Left renal cortex interstitium (tissue), 4 donors: Measurements from ENCODE around the gene TGFBR3. TPM values are rescaled to one million over a fixed set of nuclear protein-coding genes. Genes with fewer than 3 reads are reported as not detected.
A peak's percentile ranks its signal among the peaks of the same experiment; 100 is the strongest.
"Not testable (repeated sequence)": the region's sequence is repeated elsewhere in the genome, so short reads cannot be mapped to it uniquely, and the experiment has no call there.

ENCODE experiments used
- DNase-seq, 4 donors: peaks; one replicate each; pipeline ENCODE4 v3.0.0-alpha.2; 2013; ENCODE audit warnings: low read depth in 4 of 4, low spot score in 2 of 4, missing footprints in 1 of 4
- polyA plus RNA-seq, 4 donors: library from polyadenylated mRNA; unstranded; fragments of 120-200 nt; gene quantifications; one replicate each; pipeline ENCODE4 v1.2.1, GENCODE V29; 2013; ENCODE audit not compliant: insufficient read length in 4 of 4

Gene TGFBR3
- polyA plus RNA-seq, 4 donors: 99.1 to 118 (median 110) TPM

DNA sequence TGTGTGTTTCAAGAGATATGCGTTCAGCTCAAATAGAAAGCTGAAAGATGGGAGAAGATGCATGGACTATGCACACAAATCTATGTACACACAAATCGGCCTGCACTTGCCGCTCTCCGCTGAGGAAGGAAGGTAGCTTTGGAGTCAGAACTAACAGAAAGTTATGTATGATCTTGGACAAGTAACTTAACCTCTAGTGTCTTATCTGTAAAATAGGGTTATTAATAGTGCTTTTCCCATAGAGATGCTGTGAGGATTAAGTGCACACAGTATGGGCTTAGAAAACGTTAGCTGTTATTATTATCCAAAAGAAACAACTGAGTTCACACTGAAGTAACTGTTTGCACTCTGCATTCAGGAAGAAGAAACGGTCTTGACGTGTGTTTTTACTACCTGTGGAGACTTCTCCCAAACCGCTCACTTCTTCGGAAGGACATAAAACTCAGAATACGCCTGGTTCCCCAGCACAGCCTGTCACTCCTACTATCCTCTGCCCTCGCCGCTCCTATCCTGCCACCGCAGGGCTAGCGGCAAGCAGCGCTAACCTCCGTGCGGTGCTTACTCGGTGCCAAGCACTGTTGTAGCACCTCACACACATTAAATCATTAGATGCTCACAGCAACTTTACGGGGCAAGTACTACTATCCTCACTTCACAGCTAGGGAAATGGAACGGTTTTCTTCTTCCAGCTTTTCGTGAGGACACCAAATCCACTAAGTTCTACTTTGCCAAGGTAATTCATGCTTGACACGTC, 1.3 kb downstream of the TGFBR3 start:
- DNase-seq: peak in 2 of 4 donors; percentile 27 to 32

DNA sequence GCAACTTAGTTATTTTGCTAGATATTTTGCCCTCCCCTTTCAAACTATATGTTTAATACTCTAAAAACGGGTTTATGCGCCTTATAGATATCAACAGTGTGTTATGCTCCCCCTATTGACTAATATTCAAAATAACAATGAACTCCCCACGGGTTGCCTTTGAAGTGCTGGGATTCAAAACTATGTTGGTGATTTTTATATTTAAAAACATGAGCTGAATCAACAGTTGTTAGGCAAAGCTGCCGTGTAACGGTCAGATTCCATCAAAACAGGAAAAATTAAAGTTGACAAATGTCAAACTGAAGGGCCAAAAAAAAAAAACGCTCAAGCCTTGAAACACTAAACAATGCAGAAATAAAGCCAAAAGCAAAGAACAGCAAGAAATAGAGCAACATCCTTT, 2.5 kb downstream of the TGFBR3 start:
- DNase-seq: no peak

DNA sequence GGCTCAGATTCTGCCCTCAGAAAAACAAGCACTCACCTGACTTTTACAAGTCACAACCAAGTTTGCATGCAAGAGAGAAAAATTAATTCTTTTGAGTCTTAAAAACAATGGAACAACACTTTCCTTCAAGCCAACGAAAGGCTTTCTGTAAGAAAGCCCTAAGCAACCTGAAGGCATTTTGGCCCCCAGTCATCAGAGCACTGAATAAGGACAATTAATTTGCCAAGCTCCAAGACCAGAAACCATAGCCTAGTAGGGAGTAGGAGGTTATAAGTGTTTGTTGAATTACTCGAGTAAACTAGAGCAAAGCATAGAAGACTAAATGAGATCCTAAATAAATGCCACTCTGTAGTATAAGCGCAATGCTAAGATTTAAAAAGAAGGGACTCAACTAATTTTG, 4.7 kb downstream of the TGFBR3 start:
- DNase-seq: no peak

DNA sequence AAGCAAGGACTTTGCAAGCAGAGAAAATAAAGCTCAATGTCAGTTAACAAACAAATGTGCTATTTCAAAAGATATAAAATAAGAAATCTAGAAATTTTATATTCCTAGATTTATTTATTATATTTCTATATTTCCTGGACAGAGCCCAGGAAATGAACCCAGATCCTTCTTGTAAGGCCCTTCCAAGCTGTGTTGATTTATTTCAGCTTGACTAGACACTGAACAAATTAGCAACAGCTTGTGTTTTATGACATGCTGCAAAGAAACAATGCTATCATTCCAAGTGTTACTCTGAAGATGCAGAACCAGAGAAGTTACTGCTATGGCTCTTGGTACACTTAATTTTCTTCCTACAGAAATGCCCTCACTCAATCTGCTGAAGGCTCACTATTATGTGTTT, 6.2 kb downstream of the TGFBR3 start:
- peak in 1 of 4 donors; percentile 36 for DNase-seq

DNA sequence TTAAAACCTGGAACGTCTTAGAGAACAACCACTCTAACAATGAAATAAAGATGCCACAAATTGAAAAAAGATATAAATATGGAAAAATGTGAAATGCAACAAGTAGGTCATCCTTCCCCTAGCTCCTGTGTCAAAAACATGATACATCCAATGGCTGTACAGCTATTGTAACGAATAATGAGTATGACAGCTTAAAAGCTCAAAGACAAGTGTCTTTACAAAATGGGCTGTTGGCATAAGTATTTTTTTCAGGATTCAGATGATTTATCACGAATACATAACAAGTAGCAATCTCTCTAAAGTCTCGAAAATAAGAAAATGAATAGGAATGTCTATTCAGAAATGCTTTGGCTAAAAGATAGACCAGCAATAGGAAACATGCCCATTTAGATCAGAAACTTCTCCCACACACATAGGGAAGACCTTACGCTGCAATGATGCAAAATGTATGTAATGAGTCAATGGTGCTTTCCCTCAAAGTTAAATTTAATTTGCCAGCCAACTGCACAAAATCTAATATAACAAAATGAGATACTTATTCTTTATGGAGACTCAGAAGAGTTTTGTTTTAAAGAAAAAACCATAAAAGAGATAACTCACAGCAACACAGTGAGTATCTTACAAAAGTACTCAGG, 8.3 kb downstream of the TGFBR3 start:
- no peak for DNase-seq

DNA sequence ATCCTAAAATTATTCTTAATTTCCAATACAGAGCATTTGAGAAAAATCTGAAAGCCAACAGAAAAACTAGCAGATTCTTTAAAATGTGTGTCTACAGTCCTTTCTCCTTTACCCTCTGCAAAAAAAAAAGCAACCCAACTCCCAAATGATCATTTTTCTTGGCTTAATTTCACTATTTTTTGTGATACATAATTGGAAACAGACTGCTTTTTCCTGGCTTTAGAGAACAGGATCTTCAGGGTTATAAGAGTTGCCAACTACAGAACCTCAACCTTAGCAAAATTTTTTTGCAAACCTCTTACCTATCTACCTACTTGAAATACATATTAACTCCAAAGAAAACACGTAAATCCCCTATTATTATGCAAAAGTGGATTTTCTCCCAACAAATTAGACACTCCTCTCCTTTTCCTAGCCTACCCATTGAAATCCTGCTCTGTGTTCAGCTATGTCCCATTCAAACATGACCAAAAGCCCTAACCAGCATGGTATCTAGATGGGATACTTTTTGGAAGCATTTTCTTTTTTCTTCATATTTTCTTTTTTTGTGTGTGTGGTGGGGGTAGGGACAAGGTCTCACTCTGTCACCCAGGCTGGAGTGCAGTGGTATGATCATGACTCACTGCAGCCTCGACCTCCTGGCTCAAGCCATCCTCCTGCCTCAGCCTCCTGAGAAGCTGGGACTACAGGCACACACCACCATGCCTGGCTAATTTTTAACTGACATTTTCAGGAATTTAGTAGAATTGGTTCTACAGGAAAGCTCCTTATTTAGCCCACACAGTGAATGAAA, 9.0 kb downstream of the TGFBR3 start:
- no peak for DNase-seq

DNA sequence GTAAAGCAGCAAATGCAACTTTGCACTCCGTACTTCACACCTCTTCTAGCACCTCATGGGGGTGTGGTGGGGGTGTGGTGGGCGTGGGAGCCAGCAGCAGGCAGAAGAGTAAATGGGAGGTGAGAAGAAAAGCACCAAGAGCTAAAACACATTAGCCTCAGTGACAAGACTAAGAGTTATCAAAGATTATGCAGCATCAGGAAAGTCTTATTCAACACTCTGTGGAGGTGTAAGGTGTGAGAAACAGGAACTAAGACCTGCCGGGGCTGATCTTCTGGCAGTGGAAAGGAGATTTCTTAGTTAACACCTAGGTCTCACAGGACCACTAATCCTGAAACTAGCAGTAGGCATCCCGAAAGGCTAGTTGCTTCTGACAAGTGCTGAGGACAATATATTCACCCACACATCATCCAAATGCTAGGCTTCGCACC, 9.9 kb downstream of the TGFBR3 start:
- DNase-seq: no peak

DNA sequence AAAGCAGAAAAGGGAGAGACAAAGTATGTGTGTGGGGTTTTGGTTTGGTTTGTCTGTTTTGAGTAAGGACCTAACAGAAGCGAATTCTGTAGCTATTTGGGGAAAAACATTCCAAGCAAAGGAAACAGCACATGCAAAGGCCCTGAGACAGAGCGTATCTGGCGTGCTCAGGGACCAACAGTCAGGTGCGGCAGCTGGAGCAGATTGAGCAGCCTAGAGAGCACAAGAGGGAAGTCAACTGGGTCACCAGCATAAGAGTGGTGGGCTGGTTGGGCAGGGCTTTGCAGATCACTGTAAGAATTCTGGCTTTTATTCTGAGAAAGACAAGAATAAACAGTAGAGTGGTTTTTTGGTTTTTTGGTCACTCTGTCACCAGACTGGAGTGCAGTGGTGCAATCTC, 11.8 kb downstream of the TGFBR3 start:
- DNase-seq: no peak

DNA sequence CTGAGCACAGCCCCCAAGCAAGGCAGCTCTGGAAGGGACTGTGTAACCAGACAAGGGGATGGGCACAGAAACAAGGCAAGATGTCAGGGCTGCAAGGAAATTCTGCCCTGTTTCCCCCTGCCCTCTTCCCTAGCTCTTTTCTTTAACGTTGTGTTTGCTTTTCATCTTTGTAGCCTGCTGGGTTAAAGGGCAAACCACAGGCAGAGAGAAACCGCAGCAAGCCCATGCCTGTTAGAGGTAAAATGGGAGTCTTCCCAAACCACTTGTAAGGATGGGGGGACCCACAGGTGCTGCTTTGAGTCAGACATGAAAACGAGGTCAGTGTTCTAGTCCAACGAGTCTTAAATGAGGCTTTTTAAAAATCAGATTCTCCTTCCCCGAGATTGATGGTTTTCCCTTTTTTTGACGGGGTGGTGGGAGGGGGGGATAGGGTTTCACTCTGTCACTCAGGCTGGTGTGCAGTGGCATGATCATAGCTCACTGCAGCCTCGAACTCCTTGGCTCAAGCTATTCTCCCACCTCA, 13.3 kb downstream of the TGFBR3 start:
- no peak for DNase-seq

DNA sequence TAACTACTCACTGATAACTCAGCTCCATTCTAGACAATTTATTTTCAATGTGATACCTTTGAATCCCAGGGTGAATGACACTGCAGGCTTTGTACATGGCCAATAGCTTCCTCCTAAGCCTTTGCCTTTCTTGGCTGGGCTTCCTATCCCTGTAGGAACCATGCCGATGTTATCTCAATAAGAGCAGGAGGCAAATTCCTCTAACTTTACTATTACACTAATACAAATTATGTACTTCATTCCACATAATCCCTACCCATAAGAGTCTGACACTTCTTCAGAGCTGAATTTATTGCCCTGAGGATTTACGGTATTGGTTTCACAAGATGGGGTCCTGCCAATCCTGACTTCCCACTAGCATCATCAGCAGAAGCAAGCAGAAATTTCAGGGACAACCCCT, 14.0 kb downstream of the TGFBR3 start:
- DNase-seq: no peak

DNA sequence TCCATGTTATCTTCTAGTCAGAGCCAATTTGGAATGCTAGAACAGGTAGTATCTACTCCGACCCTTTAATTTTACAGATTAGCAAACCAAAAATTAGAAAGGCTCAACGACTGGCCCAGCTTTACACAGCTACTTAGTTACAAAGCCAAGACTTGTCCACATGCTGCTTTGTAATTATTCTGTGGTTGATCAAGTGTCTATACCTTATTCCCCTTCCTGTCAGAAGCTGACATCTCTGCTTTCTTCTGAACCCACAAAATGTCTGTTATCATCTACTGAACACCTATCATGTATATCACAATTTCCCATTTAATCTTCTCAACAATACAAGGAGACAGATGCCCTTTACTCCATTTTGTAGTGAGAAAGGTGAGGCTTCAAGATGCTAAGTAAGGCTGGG, 15.6 kb downstream of the TGFBR3 start:
- no peak for DNase-seq

DNA sequence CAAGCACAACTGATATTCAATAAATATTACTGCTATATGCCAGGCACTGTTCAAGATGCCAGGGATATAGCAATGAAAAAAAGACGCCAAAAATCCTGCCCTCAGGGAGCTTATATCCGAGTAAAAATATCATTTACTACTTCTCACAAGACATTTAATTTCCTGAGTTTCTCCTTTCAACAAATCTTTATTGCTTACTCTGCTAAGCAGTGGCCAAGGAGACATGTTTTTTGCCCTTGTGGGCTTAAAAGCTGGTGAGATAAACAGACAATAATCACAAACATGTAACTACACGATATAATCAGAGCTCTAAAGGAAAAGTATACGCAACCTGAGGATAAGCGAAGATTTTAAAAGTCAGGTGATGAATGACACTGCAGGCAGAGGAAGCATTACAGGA, 19.5 kb downstream of the TGFBR3 start:
- DNase-seq: no peak

DNA sequence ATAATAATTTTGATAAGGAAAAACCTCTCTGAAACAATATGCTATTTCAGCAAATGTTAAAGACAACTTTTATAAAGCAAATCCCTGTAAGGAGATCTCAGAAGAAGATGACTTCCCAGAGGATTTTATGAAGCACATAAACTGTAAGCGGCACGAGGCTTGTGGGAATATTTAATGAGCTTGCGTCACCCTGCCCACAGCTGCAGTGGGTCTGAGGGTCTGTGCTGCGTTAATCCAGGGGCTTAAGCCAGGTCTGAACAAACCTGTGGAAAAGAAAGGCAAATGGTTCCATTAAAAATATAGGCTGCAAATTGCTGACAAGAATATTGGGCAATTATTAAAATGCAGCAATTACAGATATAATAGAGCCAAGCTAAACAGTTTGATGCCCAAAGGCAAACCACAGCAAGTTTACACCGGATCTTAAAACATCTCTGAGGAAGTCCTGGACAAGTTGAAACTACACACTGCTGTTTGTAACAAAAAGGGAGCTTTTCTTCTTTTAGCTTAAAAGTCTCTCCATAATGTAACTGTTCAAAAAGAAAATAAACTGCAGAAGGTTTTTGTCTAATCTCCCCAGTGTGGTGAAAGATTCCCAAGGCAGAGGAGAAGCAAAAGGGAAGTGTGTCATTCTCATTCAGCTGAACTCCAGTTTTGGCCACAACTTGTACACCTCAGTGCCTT, 21.8 kb downstream of the TGFBR3 start:
- no peak for DNase-seq

DNA sequence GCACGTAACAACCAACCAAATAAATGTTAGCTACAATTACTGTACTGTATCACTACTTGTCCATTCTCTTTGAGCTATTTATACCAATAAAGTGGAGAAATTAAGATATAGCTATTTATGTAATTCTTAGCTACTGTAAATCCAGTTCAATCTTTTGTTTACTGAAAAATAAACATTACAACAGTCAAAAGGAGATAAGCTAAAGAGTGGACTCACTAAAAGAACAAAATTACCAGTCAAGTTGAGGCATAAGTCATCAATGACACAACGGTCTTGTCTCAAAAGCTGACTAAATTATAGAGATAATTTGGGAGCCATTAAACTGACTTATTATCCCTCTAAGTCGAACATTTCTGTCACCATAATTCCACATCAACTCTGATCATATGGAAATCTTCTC, 22.5 kb downstream of the TGFBR3 start:
- no peak for DNase-seq

DNA sequence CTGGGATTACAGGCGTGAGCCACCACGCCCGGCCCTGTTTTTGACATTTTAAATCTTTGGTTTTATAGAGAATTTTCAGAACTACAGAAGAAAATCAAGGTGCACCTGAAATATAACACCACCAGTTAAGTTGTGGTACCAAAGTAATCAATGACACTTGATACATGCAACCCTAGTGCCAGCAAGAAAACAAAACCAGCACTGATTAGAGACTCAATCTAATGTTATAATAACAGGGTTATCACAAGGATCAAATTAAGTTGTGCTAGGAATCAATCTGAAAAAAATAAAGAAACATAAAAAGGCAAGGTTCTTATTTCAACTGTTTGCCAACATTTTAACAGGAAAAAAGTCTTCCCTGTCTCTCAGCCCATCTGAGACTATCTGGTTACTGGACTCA, 23.8 kb downstream of the TGFBR3 start:
- no peak for DNase-seq

DNA sequence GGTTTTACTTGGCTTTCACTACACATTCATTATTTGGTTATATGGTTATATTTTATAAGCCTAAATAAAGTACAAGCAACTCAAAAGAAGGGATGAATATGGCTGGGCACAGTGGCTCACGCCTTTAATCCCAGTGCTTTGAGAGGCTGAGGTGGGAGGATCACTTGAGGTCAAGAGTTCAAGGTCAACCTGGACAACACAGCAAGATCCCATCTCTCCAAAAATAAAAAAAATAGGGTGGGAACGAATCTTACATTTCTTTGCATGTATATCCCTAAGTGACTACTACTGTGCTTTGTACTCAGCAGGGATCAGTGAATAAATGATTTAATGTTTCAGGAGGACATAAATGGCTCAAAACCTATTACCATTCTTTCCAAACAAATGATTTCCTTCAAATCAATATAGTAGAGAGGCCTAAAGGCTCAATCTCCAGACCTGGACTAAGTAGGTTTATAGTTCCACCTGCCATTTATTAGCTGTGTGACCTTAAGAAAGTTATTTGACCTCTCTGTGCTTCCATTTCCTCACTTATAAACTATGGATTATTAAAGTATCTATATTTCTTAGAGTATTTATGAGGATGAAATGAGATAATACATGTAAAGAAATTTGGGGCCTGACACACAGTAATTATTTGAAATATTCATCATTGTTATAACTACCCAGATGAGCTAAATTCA, 28.3 kb downstream of the TGFBR3 start:
- DNase-seq: no peak

DNA sequence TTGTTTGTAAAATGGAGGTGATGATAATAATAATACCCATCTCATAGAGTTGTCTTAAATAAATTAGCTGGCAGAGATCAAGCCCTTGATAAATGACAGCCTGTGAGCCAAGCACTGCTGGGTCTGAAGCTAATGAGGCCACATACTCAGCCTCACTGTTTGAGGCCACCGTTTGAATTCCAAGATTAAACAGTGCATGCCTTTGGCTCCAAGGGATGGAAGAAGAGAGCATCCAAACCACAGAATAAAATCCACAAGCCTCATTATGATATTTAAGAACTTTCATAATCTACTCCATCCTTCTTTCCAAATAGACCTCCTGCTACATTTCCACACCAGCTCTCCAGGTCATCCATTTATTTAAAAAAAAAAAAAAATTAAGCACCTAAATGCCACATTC, 29.0 kb downstream of the TGFBR3 start:
- DNase-seq: no peak

DNA sequence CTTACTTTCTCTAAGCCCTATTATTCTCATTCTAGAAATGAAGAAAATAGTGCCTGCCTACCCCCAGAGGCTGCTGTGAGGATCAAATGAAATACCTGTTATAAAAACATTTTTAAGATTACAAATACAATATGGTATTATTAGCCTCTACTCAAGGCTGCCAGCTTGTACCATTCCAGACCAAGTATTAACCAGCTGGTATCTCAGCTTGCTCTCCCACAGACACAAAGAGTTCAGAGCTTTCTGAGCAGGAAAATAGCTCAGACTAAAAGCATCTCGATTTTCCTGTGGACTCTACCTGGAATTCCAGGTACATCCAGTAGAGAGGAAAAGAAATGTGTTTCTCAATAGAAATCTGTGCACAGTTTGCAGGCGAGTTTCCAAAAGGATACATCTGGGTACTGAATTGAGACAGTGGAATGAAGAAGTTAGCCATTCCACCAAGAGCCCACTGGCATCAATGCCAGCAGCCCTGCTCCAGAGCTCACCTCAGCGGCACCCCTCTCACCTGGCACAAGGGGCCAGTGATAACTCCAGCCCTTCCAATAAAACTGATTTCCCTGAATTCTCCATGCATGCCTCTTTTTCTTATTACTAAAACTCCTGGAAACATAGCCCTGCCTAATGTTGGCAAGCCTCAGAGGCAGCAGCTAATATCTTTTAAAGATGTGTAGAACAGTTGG, 31.0 kb downstream of the TGFBR3 start:
- DNase-seq: no peak

DNA sequence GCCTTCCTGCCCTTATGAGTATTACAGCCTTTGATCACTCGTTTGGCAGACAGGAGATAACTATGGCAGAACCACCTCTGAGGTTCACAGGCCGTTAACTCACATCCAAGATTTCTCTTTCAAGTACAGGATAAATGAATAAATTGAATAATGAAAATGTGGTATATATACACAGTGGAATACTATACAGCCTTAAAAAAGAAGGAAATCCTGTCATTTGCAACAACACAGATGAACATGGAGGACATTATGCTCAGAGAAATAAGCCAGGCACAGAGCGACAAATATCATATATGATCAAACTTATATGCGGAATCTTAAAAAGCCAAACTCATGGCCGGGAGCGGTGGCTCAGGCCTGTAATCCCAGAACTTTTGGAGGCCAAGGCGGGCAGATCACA, 32.6 kb downstream of the TGFBR3 start:
- no peak for DNase-seq

DNA sequence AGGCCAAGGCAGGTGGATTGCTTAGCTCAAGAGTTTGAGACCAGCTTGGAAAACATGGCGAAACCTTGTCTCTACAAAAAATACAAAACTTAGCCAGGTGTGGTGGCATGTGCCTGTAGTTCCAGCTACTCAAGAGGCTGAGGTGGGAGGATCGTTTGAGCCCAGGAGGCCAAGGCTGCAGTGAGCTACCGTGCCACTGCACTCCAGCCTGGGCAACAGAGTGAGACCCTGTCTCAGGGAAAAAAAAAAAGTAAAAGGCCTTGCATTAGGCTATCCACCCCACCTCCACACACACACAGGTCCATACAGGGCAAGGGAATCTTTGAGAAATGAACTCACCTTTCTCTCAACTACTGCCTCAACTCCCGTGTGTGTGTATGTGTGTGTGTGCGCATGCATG, 33.9 kb downstream of the TGFBR3 start:
- not testable (repeated sequence) for DNase-seq
